ENCODE data around the gene NPPA. TPM values are rescaled to one million over a fixed set of nuclear protein-coding genes. Genes with fewer than 3 reads are reported as not detected.

Gene NPPA
- total and polyA plus RNA-seq, 9 of the 15 experiments (the other 6 are each of a cell fraction or from before 2014, with no cell fraction given): not detected

DNA sequence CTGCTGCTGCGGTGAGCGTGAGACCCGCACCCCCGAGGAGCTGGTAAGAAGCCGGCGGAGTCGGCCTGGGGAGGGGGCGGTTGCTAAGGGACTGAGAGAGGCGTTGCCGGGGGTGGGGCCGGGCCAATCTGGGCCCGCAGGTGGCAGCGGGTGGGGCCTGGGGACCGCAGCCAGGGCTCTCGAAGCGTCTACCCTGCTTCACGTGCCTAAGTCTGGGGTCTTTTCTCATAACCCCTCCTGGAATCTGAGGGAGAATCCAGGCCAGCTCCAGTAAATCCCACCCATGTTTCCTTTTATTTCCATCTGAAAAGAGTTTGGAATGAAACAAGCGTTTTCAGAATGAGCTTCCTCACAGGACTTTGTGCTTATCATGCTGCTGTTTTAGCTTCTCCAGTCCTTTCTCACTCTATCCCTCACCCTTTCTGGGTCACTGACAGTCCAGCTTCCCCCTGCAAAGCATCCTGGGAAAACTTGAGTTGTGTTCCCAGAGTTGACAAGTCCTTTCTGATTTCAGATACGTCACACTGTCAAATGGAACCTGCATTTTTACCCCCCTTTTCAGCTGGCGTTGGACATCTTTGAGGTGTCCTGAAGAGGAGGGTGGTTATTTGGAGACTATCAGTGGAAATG, 41.2 kb downstream of the NPPA start (continued):
- TF ChIP-seq, protein P1, sequence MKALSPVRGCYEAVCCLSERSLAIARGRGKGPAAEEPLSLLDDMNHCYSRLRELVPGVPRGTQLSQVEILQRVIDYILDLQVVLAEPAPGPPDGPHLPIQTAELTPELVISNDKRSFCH (CRISPR knock-in tag; IDR thresholded peaks at IDR 0.05): no peak
- TF ChIP-seq, protein P1 (tag; IDR thresholded peaks at IDR 0.05): no peak
- no peak for TF ChIP-seq HCFC1 (IDR thresholded peaks at IDR 0.05; ENCODE audit: low read depth, low read length)
- TF ChIP-seq, protein P2, sequence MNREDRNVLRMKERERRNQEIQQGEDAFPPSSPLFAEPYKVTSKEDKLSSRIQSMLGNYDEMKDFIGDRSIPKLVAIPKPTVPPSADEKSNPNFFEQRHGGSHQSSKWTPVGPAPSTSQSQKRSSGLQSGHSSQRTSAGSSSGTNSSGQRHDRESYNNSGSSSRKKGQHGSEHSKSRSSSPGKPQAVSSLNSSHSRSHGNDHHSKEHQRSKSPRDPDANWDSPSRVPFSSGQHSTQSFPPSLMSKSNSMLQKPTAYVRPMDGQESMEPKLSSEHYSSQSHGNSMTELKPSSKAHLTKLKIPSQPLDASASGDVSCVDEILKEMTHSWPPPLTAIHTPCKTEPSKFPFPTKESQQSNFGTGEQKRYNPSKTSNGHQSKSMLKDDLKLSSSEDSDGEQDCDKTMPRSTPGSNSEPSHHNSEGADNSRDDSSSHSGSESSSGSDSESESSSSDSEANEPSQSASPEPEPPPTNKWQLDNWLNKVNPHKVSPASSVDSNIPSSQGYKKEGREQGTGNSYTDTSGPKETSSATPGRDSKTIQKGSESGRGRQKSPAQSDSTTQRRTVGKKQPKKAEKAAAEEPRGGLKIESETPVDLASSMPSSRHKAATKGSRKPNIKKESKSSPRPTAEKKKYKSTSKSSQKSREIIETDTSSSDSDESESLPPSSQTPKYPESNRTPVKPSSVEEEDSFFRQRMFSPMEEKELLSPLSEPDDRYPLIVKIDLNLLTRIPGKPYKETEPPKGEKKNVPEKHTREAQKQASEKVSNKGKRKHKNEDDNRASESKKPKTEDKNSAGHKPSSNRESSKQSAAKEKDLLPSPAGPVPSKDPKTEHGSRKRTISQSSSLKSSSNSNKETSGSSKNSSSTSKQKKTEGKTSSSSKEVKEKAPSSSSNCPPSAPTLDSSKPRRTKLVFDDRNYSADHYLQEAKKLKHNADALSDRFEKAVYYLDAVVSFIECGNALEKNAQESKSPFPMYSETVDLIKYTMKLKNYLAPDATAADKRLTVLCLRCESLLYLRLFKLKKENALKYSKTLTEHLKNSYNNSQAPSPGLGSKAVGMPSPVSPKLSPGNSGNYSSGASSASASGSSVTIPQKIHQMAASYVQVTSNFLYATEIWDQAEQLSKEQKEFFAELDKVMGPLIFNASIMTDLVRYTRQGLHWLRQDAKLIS (CRISPR knock-in tag; IDR thresholded peaks at IDR 0.05): peak; percentile 66
- TF ChIP-seq XRCC5 (IDR thresholded peaks at IDR 0.05; ENCODE audit: low read depth, low read length): 0 out of 2 replicates have a peak, but pooled peaks have one; percentile 33
- TF ChIP-seq ZNF143 (CRISPR knock-in tag; IDR thresholded peaks at IDR 0.05): no peak; the same call in none of the 2 replicates
- TF ChIP-seq, protein P3, sequence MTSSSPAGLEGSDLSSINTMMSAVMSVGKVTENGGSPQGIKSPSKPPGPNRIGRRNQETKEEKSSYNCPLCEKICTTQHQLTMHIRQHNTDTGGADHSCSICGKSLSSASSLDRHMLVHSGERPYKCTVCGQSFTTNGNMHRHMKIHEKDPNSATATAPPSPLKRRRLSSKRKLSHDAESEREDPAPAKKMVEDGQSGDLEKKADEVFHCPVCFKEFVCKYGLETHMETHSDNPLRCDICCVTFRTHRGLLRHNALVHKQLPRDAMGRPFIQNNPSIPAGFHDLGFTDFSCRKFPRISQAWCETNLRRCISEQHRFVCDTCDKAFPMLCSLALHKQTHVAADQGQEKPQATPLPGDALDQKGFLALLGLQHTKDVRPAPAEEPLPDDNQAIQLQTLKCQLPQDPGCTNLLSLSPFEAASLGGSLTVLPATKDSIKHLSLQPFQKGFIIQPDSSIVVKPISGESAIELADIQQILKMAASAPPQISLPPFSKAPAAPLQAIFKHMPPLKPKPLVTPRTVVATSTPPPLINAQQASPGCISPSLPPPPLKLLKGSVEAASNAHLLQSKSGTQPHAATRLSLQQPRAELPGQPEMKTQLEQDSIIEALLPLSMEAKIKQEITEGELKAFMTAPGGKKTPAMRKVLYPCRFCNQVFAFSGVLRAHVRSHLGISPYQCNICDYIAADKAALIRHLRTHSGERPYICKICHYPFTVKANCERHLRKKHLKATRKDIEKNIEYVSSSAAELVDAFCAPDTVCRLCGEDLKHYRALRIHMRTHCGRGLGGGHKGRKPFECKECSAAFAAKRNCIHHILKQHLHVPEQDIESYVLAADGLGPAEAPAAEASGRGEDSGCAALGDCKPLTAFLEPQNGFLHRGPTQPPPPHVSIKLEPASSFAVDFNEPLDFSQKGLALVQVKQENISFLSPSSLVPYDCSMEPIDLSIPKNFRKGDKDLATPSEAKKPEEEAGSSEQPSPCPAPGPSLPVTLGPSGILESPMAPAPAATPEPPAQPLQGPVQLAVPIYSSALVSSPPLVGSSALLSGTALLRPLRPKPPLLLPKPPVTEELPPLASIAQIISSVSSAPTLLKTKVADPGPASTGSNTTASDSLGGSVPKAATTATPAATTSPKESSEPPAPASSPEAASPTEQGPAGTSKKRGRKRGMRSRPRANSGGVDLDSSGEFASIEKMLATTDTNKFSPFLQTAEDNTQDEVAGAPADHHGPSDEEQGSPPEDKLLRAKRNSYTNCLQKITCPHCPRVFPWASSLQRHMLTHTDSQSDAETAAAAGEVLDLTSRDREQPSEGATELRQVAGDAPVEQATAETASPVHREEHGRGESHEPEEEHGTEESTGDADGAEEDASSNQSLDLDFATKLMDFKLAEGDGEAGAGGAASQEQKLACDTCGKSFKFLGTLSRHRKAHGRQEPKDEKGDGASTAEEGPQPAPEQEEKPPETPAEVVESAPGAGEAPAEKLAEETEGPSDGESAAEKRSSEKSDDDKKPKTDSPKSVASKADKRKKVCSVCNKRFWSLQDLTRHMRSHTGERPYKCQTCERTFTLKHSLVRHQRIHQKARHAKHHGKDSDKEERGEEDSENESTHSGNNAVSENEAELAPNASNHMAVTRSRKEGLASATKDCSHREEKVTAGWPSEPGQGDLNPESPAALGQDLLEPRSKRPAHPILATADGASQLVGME (CRISPR knock-in tag; IDR thresholded peaks at IDR 0.05): 0 out of 2 replicates have a peak, but pooled peaks have one; percentile 84
- TF ChIP-seq FOSL1 (tag; conservative IDR thresholded peaks at IDR 0.05): no peak
- TF ChIP-seq, protein P4, sequence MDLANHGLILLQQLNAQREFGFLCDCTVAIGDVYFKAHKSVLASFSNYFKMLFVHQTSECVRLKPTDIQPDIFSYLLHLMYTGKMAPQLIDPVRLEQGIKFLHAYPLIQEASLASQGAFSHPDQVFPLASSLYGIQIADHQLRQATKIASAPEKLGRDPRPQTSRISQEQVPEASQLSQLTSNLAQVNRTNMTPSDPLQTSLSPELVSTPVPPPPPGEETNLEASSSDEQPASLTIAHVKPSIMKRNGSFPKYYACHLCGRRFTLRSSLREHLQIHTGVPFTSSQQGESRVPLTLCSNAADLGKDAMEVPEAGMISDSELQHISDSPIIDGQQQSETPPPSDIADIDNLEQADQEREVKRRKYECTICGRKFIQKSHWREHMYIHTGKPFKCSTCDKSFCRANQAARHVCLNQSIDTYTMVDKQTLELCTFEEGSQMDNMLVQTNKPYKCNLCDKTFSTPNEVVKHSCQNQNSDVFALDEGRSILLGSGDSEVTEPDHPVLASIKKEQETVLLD (IDR thresholded peaks at IDR 0.05): 0 out of 2 replicates have a peak, but pooled peaks have one; percentile 29
- peak; percentile 5; the same call in 1 of the 2 replicates for TF ChIP-seq LEF1 (IDR thresholded peaks at IDR 0.05)
- TF ChIP-seq CBX5 (IDR thresholded peaks at IDR 0.05; ENCODE audit: borderline replicate concordance, low read depth): no peak
- 0 out of 2 replicates have a peak, but pooled peaks have one; percentile 33 for TF ChIP-seq BCOR (IDR thresholded peaks at IDR 0.05)
- TF ChIP-seq, protein P5, sequence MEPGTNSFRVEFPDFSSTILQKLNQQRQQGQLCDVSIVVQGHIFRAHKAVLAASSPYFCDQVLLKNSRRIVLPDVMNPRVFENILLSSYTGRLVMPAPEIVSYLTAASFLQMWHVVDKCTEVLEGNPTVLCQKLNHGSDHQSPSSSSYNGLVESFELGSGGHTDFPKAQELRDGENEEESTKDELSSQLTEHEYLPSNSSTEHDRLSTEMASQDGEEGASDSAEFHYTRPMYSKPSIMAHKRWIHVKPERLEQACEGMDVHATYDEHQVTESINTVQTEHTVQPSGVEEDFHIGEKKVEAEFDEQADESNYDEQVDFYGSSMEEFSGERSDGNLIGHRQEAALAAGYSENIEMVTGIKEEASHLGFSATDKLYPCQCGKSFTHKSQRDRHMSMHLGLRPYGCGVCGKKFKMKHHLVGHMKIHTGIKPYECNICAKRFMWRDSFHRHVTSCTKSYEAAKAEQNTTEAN (CRISPR knock-in tag; IDR thresholded peaks at IDR 0.05): no peak
- TF ChIP-seq ZNF347 (CRISPR knock-in tag; IDR thresholded peaks at IDR 0.05; ENCODE audit: low read depth): no peak
- no peak; the same call in 1 of the 2 replicates for TF ChIP-seq RNF2 (IDR thresholded peaks at IDR 0.05)

Measured in K562 (cell line).